HepG2 (cell line): Measurements from ENCODE around the gene MYO9A. TPM values are rescaled to one million over a fixed set of nuclear protein-coding genes. Genes with fewer than 3 reads are reported as not detected.
A peak's percentile ranks its signal among the peaks of the same experiment; 100 is the strongest.

Experiments used
- ATAC-seq: fragments of 200-7000 bp; cut with Tn5 transposase; 3 replicates; pipeline ENCODE4 v1.9.1; 2020; ENCODE audit warnings: mild to moderate bottlenecking, moderate library complexity
- BruUV-seq: library from RNA; stranded (reverse); fragments of 400-500 nt; replicated peaks from 2 replicates; lab custom pipeline; 2021; lab: Mats Ljungman, UMichigan
- CTCF ChIA-PET: fragments of 300-600 bp; formaldehyde crosslinking; extraction: SDS; loops from one replicate; lab custom pipeline; 2021; ENCODE audit warnings: low total read pairs, inconsistent platforms, low intra/inter-chr PET ratio; lab: Yijun Ruan, JAX
- POLR2A ChIA-PET: fragments of 350-600 bp; sonication (Branson Sonifier 250); formaldehyde crosslinking; loops from one replicate; lab custom pipeline; 2020; ENCODE audit warnings: antibody characterized with exemption, inconsistent platforms; lab: Yijun Ruan, JAX
- DNase-seq: peaks from one replicate; pipeline ENCODE4 v3.0.0-alpha.2; 2015; ENCODE audit warnings: low spot score
- FAIRE-seq: peaks from 3 replicates; lab custom pipeline; 2011; peaks lifted over from hg19 to GRCh38; lab: Jason Lieb, UNC
- H2AFZ ChIP-seq: one replicate; pipeline ENCODE4 v1.6.1; 2011; ENCODE audit warnings: low read length, inconsistent platforms
- H3K27ac ChIP-seq: fragments of 300-600 bp; 3 replicates; pipeline ENCODE4 v1.8.0; 2011; ENCODE audit warnings: mixed run types, mild to moderate bottlenecking, mixed read lengths, low read length, inconsistent platforms; ENCODE audit not compliant: insufficient read depth; ENCODE audit errors: extremely low read length
- H3K27me3 ChIP-seq, 2 experiments: fragments of 200-600 bp in 1 of 2; 2 replicates in 1 of 2; 3 replicates in 1 of 2; pipeline versions ENCODE4 v1.6.0 to v1.8.0; 2011; ENCODE audit warnings: low read length in 2 of 2, mild to moderate bottlenecking in 2 of 2, moderate library complexity in 2 of 2, inconsistent platforms in 1 of 2; ENCODE audit not compliant: insufficient read depth in 2 of 2, control insufficient read depth in 1 of 2
- H3K36me3 ChIP-seq, 2 experiments: fragments of 200-600 bp in 1 of 2; replicated peaks in 1 of 2; 2 replicates in 1 of 2; 3 replicates in 1 of 2; pipeline versions ENCODE4 v1.5.1 to v1.8.0; 2011; ENCODE audit warnings: low read length in 2 of 2, inconsistent platforms in 1 of 2; ENCODE audit not compliant: insufficient read depth in 2 of 2, control insufficient read depth in 1 of 2
- H3K4me1 ChIP-seq: 2 replicates; pipeline ENCODE4 v1.5.1; 2012; ENCODE audit warnings: low read length, inconsistent platforms; ENCODE audit not compliant: insufficient read depth
- H3K4me2 ChIP-seq: 2 replicates; pipeline ENCODE4 v1.6.0; 2011; ENCODE audit warnings: low read depth, low read length, inconsistent platforms
- H3K4me3 ChIP-seq, 3 experiments: fragments of 200-600 bp in 1 of 3; sonication (generic), shearing (Covaris generic) in 1 of 3; replicated peaks in 1 of 3; 2 replicates each; pipeline ENCODE4 v1.5.1; 2011 to 2016; ENCODE audit warnings: low read length in 3 of 3, inconsistent platforms in 2 of 3, low read depth in 2 of 3, mild to moderate bottlenecking in 2 of 3, control low read depth in 1 of 3, mixed read lengths in 1 of 3; ENCODE audit not compliant: insufficient read depth in 1 of 3
- H3K79me2 ChIP-seq: one replicate; pipeline ENCODE4 v1.6.1; 2011; ENCODE audit warnings: low read length, inconsistent platforms; ENCODE audit not compliant: insufficient read depth
- H3K9ac ChIP-seq: 2 replicates; pipeline ENCODE4 v1.6.0; 2011; ENCODE audit warnings: mild to moderate bottlenecking, low read depth, low read length, inconsistent platforms; ENCODE audit not compliant: insufficient read depth
- H3K9me3 ChIP-seq: 2 replicates; pipeline ENCODE4 v1.5.1; 2012; ENCODE audit warnings: mild to moderate bottlenecking, low read length
- H4K20me1 ChIP-seq: 2 replicates; pipeline ENCODE4 v1.6.0; 2011; ENCODE audit warnings: inconsistent platforms, mild to moderate bottlenecking, low read length, moderate library complexity; ENCODE audit not compliant: insufficient read depth
- CEBPB ChIP-seq: IDR thresholded peaks from 2 replicates; pipeline ENCODE4 v1.6.1; 2011; ENCODE audit warnings: low read depth, low read length, improper control_type of control experiment, borderline replicate concordance
- NRL ChIP-seq: sonication (generic); formaldehyde crosslinking; IDR thresholded peaks from 2 replicates; pipeline ENCODE4 v1.5.0; 2020; ENCODE audit warnings: missing genetic modification reagents, mild to moderate bottlenecking, moderate library complexity, borderline replicate concordance
- ZFP91 ChIP-seq: sonication (generic); formaldehyde crosslinking; IDR thresholded peaks from 2 replicates; pipeline ENCODE4 v1.9.0; 2022; ENCODE audit warnings: missing genetic modification reagents, mild to moderate bottlenecking, borderline replicate concordance
- ZMYM4 ChIP-seq: sonication (generic); formaldehyde crosslinking; IDR thresholded peaks from 2 replicates; pipeline ENCODE4 v1.8.1; 2023; ENCODE audit warnings: mild to moderate bottlenecking, missing genetic modification reagents
- WGBS: methylation state at CpG from one replicate; pipeline ENCODE4 v1.1.6; 2017; ENCODE audit warnings: low lambda C conversion rate; 5-methylcytosine and 5-hydroxymethylcytosine counted together
- in situ Hi-C: cut with HindIII; loops from 2 replicates; pipeline ENCODE4 v1.10.0; 2017; ENCODE audit warnings: low pct_unique_long_range_greater_than_20kb; ENCODE audit not compliant: extremely low pct_ligation_motif_present
- intact Hi-C: fragments of 100-400 bp; cut with micrococcal nuclease; formaldehyde crosslinking; loops from one replicate; pipeline ENCODE4 v1.10.0; 2022; ENCODE audit not compliant: unreplicated experiment
- polyA plus RNA-seq, 8 experiments: library from polyadenylated mRNA; depleted of rRNA in 3 of 8; stranded (reverse) in 7 of 8; unstranded in 1 of 8; fragments of >200 nt; fragmentation: Illumina TruSeq in 4 of 8; extraction: Trizol in 4 of 8; gene quantifications; 2 replicates each; pipeline versions ENCODE4 v1.2.1 to v1.2.3, GENCODE V29; 2011 to 2016; ENCODE audit warnings: low read depth in 4 of 8, missing spikeins in 1 of 8, mixed read lengths in 1 of 8; ENCODE audit not compliant: insufficient read depth in 1 of 8
- total RNA-seq, 5 experiments: library from RNA; depleted of rRNA; stranded (reverse); fragments of >200 nt; fragmentation: Illumina TruSeq; extraction: Trizol; gene quantifications; 2 replicates each; pipeline ENCODE4 v1.2.3, GENCODE V29; 2016; ENCODE audit warnings: low read depth in 1 of 5

Gene MYO9A
- total and polyA plus RNA-seq, 2 of the 13 experiments (the other 11 are each of a cell fraction or from before 2014, with no cell fraction given): 4.8 to 15.3 TPM

GRCh38 chr15:72160696-72161245 is 42.8 kb upstream of the MYO9A start:
- CTCF ChIA-PET: no interaction called here
- no peak overlapping the region for H3K4me3 ChIP-seq
- no peak overlapping the region for H3K27ac ChIP-seq
- FAIRE-seq (no peak), ATAC-seq (no peak), DNase-seq (no peak)
- peaks cover 20% of the 10 kb centered on the region for H3K4me1 ChIP-seq
- peaks cover 0 to 13% of the 10 kb centered on the region in 2 experiments; a peak in 3 of 5 replicates for H3K27me3 ChIP-seq
- BruUV-seq: no TSS peak
- H2AFZ ChIP-seq: no peak overlapping the region
- peak overlapping the region; percentile 46 for H3K4me2 ChIP-seq
- H3K79me2 ChIP-seq: no peaks in the 10 kb centered on the region
- in situ Hi-C loops (no loop called here), intact Hi-C loops (no loop called here)
- H3K36me3 ChIP-seq: no peaks in the 10 kb centered on the region
- POLR2A ChIA-PET: no interaction called here
- H3K9me3 ChIP-seq: no peaks in the 10 kb centered on the region
- TF ChIP-seq ZFP91 (CRISPR knock-in tag) (no peak), NRL (0 out of 2 replicates have a peak, but pooled peaks have one; percentile 29)
- 27% methylated on average over 2 of the region's 5 CpGs for WGBS
- no peaks in the 10 kb centered on the region for H4K20me1 ChIP-seq
- H3K9ac ChIP-seq: no peak overlapping the region

GRCh38 chr15:72156928-72157327 is 39.0 kb upstream of the MYO9A start:
- H3K27me3 ChIP-seq: peaks cover 0 to 14% of the 10 kb centered on the region in 2 experiments; a peak in 3 of 5 replicates
- no peaks in the 10 kb centered on the region for H3K79me2 ChIP-seq
- no peak overlapping the region for H3K27ac ChIP-seq
- ATAC-seq (no peak), DNase-seq (no peak), FAIRE-seq (no peak)
- no peak overlapping the region for H3K4me2 ChIP-seq
- no peak overlapping the region for H2AFZ ChIP-seq
- in situ Hi-C loops (loop anchor here (5.0 to 10.0 kb wide), 2 partner anchors 355 to 412 kb away; no protein-coding TSS in a partner anchor), intact Hi-C loops (loop anchor here (1.0 to 2.0 kb wide), 2 partner anchors 356 to 404 kb away; no protein-coding TSS in a partner anchor)
- no peaks in the 10 kb centered on the region for H4K20me1 ChIP-seq
- CTCF ChIA-PET: interaction anchor here (2.2 kb wide), 1 partner anchor 354 kb away, joined by 12 read pairs; no protein-coding TSS in a partner anchor
- POLR2A ChIA-PET: no interaction called here
- no peak overlapping the region for H3K9ac ChIP-seq
- TF ChIP-seq ZMYM4 (CRISPR knock-in tag) (no peak), CEBPB (peak; percentile 29; the same call in 1 of the 2 replicates)
- H3K4me3 ChIP-seq: no peak overlapping the region
- WGBS: 41% methylated on average over 2 of the region's 2 CpGs
- peaks cover 24% of the 10 kb centered on the region for H3K4me1 ChIP-seq
- no peaks in the 10 kb centered on the region for H3K36me3 ChIP-seq
- no TSS peak for BruUV-seq
- H3K9me3 ChIP-seq: no peaks in the 10 kb centered on the region
